GM12875 (cell line): ENCODE measurements around the gene PLAU.
A peak's percentile ranks its signal among the peaks of the same experiment; 100 is the strongest.

ENCODE experiments used
- H3K4me3 ChIP-seq: one replicate; pipeline ENCODE4 v1.5.1; 2011; ENCODE audit warnings: low read depth, low read length, control low read depth
- CTCF ChIP-seq: IDR thresholded peaks from 2 replicates; pipeline ENCODE4 v1.5.1; 2011; ENCODE audit warnings: low read depth, mild to moderate bottlenecking, control low read depth, inconsistent platforms, low read length, moderate library complexity, borderline replicate concordance; ENCODE audit not compliant: insufficient read depth

The PLAU gene

DNA sequence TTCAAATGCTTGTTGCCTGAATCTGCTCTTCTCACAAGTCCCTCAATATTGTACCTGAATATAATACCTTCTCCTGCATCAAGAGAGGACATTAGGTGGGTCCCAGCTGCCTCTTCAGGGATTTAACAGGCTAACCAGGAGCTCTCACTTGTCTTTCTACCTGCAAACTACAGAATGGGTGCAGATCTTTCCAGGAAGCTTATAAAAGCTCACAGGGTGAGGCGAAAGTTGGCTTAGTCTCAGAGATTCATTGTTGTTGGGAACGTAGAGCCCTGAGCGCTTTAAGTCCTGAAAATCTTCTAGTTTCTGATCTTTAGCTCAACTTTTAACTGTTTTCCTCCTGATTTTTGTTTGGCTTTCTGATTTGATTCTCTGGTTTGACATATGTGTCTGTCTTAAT lies 25.0 kb downstream of the PLAU start:
- TF ChIP-seq CTCF: no peak
- H3K4me3 ChIP-seq: no peak overlapping the region

DNA sequence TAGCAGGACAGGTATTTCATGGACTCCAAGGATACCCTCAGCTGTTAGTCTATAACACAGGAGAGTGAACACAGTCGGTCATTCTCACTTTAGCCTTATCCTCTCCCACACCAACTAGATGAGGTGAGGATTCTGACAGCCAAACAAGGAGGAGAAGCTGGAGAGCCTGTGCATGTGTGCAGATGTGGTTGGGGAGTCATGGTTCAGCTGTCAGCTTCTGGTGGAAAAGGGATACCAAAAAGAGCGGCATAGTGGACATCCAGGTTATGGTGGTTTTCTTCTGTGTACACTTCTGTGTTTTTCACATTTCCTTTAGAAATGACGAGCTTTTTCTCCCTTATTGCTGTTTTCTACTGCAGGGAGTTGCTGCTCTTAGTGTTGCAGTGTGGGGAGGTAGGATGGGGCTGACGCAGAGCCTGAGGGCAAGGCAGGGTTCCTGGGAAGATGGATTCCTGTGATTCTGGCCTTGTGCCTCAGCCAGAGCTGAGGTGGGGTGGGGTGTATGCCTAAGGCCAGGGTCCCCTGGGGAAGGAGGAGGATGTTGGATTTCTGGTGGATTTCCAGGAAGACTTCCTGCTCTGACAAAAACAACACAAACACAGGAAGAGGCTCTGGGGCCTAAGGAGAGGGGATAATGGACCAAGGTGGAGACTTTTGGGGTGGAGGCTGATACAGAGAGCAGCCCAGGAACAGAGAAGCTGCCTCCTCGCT lies 26.6 kb downstream of the PLAU start:
- no peak overlapping the region for H3K4me3 ChIP-seq
- TF ChIP-seq CTCF: no peak

GRCh38 chr10:73940634-73941221 lies 29.8 kb downstream of the PLAU start:
- no peak overlapping the region for H3K4me3 ChIP-seq
- TF ChIP-seq CTCF: peak; percentile 95

GRCh38 chr10:73941300-73941699 lies 30.4 kb downstream of the PLAU start:
- no peak overlapping the region for H3K4me3 ChIP-seq
- no peak for TF ChIP-seq CTCF

DNA sequence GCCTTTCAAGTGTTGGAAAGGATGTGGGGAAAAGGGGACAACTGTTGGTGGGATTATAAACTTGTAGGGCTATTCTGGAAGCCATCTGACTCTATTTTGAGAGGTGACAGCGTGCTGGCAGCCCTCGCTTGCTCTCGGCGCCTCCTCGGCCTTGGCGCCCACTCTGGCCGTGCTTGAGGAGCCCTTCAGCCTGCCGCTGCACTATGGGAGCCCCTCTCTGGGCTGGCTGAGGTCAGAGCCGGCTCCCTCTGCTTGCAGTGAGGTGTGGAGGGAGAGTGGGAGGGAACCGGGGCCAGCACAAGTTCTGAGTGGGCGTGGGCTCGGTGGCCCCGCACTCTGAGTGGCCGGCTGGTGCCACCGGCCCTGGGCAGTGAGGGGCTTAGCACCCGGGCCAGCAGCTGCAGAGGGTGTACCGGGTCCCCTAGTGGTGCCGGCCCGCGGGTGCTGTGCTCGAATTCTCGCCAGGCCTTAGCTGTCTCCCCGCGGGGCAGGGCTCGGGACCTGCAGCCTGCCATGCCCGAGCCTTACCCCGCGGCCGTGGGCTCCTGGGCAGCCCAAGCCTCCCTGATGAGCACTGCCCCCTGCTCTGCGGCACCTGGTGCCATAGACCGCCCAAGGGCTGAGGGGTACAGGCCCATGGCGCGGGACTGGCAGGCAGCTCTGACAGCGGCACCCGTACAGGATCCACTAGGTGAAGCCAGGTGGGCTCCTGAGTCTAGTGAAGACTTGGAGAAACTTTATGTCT lies 33.6 kb downstream of the PLAU start:
- TF ChIP-seq CTCF: no peak
- no peak overlapping the region for H3K4me3 ChIP-seq

- no peak overlapping the region for H3K4me3 ChIP-seq
- no peak for TF ChIP-seq CTCF
These were observed 35.6 kb downstream of the PLAU start for GRCh38 chr10:73946253-73947145.
